GM21515 (cell line): Measurements from ENCODE around the gene AKAP5.
A peak's percentile ranks its signal among the peaks of the same experiment; 100 is the strongest.
"Not testable (repeated sequence)": the region's sequence is repeated elsewhere in the genome, so short reads cannot be mapped to it uniquely, and the experiment has no call there.

Experiments
- ATAC-seq: cut with Tn5 transposase; IDR thresholded peaks from one replicate; pipeline ENCODE4 v1.9.1; 2021; ENCODE audit not compliant: unreplicated experiment

AKAP5 gene

DNA sequence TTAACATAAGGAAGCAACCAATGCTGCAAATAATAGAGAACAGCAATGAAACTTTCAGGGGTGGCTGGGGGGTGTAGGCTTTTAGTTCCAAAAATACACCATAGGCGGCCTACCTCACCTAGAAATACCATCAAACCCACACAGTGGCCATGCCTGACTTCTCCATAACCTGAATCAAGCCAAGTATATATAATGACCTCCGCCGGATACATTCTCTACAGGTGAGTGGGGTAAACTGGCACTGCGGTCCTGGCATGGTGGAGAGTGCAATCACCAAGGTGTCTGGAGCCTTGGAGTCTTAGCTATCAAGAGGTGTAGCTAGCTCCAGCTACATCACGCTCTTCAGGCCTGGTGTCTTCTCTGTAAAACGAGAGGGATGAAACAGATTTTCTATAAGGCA is 37.2 kb downstream of the AKAP5 start:
- ATAC-seq = no peak

DNA sequence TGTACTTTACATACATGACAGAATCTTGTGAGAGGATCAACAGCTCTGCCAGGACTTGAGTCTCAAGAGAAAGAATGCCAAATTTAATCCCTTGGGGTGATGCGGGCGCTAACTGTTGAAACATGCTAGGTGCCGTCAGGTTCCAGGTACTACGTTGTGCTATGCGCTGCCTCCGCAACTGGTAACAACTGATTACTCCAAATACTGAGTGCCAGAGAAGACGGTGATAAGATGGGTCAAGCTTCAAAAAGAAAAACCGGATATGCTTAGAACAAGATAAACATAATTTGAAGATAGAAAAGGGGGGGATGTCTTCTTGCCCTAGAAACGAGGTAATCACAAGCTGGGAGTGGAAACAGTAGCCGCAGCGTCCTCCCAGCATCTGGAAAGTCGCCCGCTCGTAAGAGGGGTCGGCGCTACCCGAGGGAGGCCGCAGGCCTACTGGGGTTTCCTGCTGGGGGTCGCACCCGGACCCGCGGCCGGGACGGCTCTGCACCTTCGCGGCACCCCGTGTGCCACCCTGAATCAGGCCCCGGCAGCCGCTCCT is 37.7 kb downstream of the AKAP5 start:
- peak; percentile 5 for ATAC-seq

DNA sequence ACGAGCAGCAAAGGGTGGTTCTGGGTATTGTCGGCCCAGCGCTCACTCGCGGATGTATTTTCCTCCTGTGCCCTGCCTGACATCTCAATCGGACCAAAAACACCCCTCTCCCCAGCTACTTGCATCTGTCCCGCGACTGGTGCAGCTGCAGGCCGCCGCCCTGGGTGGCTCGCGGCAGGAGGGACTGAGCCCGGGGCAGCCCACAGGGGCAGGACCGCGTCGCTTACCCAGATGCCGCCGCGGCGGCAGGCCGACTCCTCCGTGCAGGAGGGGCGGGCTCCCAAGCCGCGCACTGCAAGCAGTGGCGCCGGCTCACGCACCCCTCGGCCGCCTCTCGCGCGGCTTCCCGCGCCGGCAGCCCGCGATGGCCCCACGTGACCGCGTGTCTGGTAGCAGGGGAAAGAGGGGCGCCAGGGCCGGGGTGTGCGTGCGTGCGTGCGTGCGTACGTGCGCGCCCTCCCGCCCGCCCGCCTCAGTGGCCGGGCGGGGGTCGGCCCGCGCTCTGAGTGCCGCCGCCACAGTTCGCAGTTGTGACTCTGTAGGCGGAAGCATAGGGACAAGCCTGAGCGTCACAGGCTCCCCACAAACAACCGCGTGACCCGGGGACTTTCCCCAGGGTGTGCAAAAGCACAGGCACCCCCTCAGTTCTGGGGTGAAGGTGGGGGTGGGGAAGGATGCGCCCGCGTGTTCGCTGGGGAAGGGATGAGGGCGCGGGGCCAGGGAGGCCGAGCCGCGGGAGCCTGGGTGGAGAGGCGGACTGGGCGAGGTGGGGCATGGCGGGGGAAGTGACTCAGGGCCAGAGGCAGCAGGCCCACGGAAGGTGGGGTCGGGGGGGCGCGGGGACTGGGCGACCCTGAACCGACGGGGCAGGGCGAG is 38.4 kb downstream of the AKAP5 start, which contains the start of gene ZBTB25:
ZBTB25 (minus strand) TSS at position 405 of the 876 bp plus-strand sequence. CDS start 13,305 bp downstream, outside the sequence.
- peak; percentile 57 for ATAC-seq

DNA sequence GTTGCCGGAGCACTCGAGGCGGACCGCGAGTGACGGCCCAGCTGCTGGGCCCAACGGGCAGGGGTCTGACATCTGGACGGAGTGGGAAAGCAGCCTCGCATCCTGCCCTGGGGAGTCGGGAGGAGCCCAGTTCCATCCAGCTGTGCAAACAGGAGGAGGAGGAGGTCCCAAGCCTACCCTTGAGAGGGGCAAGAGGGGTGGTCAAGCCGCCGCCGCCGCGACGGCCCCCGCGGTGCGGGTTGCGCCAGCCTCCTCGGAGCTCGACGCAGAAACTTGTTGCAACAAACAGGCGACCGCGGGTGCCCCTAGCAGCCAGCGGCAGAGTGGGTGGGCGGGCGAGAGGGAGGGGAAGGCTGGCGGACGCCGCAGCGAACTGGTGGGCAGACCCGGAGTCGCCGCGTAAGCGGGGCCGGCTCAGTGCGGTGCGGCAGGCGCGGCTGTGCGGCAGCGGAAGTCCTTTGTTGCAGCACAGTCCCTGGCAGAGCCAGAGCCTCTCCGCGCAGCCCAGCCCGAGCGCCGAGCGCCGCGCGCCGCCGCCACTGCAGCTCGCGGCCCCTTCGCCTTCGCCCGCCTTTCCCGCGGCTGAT is 39.1 kb downstream of the AKAP5 start, which contains the start of gene ZBTB1:
ZBTB1 (plus strand) TSS at position 461 of the 587 bp plus-strand sequence. CDS start 16,735 bp downstream, outside the sequence.
- ATAC-seq = peak; percentile 25

DNA sequence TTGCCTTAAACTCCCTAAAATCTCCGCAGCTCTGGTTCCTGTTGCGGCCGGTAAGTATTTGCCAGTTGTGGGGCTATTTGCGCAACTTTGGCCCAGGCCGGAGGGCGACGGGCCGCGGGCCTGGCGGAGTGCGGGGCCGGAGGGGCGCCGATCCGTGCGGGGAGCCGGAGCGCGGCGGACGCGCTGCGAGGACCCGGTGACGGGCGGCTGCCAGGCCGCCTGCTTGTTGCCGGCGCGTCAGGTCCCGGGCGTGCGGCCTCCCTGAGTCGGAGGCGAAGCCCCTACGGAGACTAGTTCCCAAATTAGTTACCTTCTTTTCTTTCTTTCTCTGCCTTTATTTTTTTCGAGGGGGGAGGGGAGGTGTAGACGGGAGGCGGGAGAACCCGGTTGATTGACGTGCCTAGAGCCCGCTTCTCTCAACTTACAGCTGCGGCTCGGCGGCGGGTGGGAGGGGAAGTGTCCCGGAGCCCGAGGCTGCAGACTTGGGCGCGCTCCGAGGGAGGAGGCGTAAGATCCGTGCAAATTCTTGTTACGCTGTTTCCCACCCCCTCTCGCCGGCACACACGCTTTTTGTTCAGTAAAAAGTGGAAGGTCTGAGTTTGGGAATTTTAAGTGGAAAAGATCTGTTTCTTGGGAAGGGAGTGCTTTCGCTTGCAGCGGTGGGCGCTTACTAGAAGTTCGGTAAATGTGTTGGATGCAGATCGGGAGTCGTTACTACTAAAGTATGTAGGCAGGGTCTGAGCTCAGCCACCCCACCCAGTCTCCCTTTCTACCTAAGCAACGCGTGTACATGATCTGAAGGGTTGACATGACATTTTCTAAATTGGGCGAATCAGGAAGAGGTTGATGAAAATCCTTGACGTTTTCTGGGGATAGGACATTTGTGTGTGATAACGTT is 39.8 kb downstream of the AKAP5 start:
- peak; percentile 27 for ATAC-seq

DNA sequence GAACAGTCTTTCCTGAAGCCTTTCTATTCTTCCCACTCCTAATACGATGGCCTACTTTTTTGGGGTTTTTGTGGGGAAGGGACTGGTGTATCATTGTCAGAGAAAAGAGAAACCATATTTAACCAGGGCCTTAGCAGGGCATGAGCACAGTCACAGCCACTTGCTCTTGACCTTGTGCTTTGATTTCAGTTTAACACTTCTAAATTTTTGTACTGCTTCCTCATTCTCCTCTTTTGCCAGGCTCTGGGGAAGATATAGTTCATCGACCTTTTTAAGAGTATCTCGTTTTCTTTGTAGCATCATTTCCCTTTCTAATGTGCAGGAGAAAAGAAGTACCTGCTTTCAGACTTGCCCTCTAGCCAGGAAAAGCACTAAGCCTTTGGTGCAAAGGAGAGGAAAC is 41.4 kb downstream of the AKAP5 start:
- no peak for ATAC-seq

DNA sequence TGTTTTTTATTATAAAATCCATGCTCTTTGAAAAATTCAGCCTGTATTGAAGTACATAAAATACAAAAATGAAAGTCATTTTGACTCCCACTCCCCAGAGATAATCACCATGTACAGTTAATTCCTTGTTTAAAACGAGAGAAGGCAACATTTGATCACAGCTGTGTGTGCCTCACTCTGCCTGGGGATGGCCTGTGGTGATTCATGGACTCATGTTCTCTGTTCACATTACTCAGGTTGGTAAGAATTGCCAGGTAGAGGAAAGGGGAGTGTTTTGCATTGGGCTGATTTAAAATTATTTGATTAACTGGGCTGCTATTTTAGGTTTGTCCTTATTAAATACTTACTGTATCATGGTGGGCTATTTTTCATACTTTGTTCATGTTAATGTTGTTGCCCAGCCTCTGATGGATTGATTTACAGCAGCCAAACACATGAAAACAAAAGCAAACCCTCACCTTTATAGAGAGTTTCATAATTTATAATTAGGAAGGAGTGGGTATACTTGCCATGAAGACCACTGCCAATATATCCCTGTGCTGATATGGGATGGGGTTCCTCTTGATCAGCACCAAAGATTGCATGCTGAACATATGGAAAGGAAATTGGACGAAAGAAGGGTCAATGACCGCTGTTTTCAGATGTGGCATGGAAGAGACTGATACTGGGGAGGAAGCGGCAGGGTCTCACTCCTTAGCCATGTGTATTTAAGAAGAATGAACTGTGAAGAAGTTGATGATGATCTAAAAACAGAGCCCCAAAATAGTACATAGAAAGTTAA is 42.3 kb downstream of the AKAP5 start:
- ATAC-seq = no peak

DNA sequence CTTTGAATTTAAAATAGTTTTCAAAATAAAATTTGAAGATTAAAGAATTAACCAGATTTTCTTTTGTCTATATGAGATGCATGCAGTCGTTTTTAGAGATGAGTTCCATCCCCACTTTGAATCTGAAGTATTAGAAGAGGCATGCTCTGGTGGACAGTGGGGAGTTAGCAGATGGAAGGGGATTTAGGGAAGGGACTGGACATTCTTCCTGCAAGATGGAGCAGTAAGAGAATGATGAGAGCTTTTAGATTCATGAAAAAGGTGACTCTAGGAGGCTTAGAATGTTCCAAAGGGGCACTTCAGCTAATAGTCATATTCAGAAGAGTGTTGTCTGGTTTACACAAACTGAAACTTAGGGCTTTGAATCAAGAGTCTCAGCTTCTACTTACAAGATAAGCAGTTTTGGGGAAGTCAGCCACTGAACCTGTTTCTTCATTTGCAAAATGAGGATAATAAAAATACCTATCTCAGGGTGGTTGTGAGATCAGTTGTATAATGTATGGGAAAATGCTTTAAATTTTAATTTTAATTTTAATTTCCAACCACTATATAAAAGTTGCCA is 43.0 kb downstream of the AKAP5 start:
- no peak for ATAC-seq

DNA sequence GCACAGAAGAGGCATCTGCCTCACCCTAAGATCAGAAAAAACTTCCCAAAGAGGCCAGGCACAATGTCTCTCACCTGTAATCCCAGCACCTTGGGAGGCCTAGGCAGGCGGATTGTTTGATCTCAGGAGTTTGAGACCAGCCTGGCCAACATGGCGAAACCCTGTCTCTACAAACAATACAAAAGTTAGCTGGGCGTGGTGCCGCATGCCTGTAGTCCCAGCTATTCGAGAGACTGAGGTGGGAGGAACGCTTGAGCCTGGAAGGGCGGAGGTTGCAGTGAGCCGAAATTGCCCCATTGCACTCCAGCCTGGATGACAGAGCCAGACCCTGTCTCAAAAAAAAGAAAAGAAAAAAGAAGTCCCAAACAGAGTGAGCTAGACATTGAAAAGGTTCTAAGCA is 43.7 kb downstream of the AKAP5 start:
- ATAC-seq = no peak

DNA sequence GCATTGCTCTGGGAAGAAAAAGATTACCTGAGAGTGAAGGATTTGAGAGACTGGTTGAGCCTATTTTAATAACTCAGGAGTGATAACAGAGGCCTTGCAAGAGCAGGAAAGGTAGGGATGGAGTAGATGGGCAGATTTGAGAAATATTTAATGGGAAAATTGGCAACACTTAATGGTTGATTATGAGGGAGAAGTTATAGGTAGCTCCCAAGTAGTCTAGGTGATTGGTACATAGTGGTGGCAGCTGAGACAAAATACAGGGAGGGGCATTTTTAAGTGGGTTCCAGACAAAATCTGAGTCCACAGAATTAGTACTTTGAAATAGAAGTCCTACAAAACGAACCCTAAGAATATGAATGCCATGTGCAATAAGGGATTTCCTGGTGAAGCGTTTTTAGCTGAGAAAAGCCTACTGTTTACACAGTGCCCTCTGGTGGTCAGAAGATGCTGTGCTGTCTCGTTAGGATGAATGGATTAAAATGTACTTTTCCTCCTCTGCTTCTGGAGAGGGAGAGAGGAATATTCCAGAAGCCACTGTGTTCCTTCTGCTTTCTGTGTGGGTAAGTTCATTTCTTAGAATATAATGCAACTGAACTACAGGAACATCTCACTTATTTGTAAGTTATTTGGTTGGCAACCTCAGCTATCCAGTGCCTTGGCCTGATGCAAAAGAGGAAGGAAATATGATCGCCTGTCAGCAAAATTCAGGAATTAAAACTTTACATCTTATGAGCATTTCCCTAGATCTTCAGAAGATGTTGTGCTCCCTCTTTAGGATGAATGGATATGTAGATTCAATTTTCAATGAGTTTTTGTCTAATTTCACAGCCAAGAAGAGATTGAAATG is 45.7 kb downstream of the AKAP5 start:
- ATAC-seq = no peak

DNA sequence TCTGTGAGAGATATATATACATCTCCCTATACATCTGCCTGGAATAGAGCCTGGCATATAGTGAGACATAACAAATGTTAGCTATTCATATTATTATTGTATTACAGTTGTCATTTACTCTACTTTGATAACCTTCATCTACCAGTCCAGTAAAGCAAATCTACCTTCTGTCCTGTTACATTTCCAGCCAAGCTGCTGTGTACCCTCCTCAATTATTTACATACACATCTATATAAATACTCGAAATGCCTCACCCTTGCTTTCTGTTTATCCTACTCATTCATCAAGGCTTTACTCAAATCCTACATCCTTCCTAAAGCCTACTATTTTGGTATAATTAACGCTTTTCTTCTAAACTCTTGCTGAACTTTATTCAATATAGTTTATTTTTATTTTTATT is 48.0 kb downstream of the AKAP5 start:
- ATAC-seq = no peak

DNA sequence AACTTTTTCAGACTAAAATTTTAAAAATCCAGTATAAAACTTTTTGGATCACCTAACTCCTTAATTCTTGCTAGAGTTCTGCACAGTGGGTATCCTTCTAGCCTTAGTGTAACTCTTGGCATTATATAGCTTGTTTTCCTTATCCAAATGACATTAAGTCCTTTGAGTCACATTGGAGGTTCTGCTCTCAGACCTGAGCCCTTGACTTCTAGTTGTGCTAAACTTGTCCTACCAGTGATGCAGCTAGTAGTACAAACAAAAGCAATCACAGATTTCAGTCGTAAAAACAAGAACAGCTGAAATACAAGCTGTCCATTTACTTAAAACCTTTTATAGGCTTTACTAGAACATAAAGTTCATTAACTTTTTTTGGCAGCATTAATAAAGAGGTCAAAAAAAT is 49.8 kb downstream of the AKAP5 start:
- no peak for ATAC-seq

DNA sequence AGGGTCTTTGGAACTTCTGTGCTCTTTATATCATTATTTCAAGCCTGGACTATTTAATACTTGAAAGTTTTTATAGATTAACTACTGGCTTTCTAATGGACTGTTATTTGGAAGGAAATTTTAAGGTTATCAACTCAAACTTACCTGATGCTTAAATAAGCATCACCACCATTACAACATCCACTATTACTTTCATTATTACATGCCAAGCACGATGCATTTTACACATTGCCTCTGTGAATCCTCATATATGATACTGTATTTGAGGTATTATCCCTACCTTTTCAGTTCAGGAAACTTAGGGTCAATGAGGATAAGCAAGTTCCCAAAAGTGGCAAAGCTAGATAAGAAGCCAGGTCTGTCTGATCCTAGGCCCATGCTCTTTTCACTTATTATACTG is 51.7 kb downstream of the AKAP5 start:
- ATAC-seq = no peak

DNA sequence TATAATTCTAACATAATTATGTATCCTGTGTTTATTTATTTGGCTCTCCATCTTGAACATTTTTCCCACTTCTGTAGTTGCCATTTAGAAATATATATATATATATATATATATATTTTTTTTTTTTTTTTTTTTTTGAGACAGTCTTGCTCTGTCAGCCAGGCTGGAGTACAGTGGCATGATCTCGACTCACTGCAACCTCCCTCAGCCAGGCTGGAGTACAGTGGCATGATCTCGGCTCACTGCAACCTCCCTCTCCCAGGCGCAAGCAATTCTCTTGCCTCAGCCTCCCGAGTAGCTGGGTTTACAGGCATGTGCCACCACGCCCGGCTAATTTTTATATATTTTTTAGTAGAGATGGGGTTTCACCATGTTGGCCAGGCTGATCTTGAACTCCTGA is 52.4 kb downstream of the AKAP5 start:
- not testable (repeated sequence) for ATAC-seq

DNA sequence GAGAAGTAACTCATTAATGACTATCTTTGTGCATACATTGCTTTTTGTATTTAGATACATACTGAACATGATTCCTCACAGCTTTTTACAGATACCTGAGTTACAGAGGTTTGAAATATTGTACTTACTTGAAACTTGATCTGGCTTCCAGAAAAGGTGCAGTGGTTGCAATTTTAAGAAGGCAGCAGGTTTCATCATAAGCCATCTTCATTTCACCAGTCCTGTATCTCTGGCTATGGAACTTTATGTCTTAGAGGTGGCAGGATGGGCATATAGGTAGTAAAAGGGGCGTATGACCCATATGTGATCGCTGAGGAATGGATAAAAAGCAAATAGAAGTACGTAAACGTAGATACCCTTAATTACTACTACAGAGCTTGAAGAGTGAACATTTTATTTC is 52.9 kb downstream of the AKAP5 start:
- no peak for ATAC-seq

DNA sequence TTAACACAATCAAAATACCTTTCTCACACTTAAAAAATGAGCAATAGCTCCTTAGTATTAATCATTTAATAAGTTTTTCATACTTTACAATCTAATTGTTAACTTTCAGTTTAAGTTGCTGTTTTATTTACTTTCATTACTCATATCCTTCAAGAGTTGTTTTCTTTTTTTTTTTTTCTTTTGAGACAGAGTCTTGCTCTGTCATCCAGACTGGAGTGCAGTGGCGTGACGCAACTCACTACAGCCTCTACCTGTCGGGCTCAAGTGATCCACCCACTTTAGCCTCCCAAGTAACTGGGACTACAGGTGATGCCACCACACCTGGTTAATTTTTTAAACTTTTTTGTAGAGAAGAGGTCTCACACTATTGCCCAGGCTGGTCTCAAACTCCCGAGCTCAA is 55.4 kb downstream of the AKAP5 start:
- no peak for ATAC-seq

DNA sequence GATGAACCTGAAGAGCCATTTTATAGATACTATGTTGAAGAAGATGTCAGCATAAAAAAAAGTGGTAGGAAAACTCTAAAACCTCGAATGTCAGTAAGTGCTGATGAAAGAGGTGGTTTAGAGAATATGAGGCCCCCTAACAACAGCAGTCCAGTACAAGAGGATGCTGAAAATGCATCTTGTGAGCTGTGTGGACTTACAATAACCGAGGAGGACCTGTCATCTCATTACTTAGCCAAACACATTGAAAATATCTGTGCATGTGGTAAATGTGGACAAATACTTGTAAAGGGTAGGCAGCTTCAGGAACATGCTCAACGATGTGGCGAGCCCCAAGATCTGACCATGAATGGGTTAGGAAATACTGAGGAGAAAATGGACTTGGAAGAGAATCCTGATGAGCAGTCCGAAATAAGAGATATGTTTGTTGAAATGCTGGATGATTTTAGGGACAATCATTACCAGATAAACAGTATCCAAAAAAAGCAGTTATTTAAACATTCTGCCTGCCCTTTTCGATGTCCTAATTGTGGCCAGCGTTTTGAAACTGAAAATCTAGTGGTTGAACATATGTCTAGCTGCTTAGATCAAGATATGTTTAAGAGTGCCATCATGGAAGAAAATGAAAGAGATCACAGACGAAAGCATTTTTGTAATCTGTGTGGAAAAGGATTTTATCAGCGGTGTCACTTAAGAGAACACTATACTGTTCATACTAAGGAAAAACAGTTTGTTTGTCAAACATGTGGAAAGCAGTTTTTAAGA is 57.5 kb downstream of the AKAP5 start:
- no peak for ATAC-seq
